GM18868 (cell line): ENCODE results near the gene TTL.
"Not testable (repeated sequence)": the region's sequence is repeated elsewhere in the genome, so short reads cannot be mapped to it uniquely, and the experiment has no call there.

Experiments
- ATAC-seq: cut with Tn5 transposase; IDR thresholded peaks from one replicate; pipeline ENCODE4 v1.9.1; 2021; ENCODE audit warnings: mild to moderate bottlenecking, moderate library complexity; ENCODE audit not compliant: unreplicated experiment

TTL gene

GRCh38 chr2:112519506-112519905, 37.5 kb downstream of the TTL start:
- ATAC-seq, result no peak

GRCh38 chr2:112520234-112520783, 38.4 kb downstream of the TTL start:
- ATAC-seq, result no peak

GRCh38 chr2:112523291-112523777, 41.4 kb downstream of the TTL start:
- no peak for ATAC-seq

- ATAC-seq, result not testable (repeated sequence)
These were observed 42.3 kb downstream of the TTL start for GRCh38 chr2:112524276-112524675.

- no peak for ATAC-seq
These were observed 46.6 kb downstream of the TTL start for GRCh38 chr2:112528541-112528940.

- no peak for ATAC-seq
These were observed 47.8 kb downstream of the TTL start for GRCh38 chr2:112529757-112530156.

GRCh38 chr2:112530728-112531127, 48.8 kb downstream of the TTL start:
- ATAC-seq, result no peak

GRCh38 chr2:112534826-112535225, 52.9 kb downstream of the TTL start:
- no peak for ATAC-seq

GRCh38 chr2:112536665-112537064, 54.7 kb downstream of the TTL start:
- not testable (repeated sequence) for ATAC-seq

- no peak for ATAC-seq
These were observed 57.4 kb downstream of the TTL start for GRCh38 chr2:112539306-112539705.

GRCh38 chr2:112540906-112541305, 59.0 kb downstream of the TTL start:
- ATAC-seq, result no peak

- ATAC-seq, result peak; percentile 50
These were observed 59.6 kb downstream of the TTL start for GRCh38 chr2:112541315-112542122.

GRCh38 chr2:112542123-112542983, 60.4 kb downstream of the TTL start, which contains the start of gene POLR1B:
Gene POLR1B, plus strand, starts transcription at chr2:112542465. Its CDS starts 30 bp downstream, at chr2:112542495.
- ATAC-seq, result peak; percentile 80

GRCh38 chr2:112542984-112543661, 61.2 kb downstream of the TTL start:
- ATAC-seq, result no peak

GRCh38 chr2:112547333-112547732, 65.4 kb downstream of the TTL start:
- no peak for ATAC-seq

GRCh38 chr2:112548980-112549379, 67.0 kb downstream of the TTL start:
- ATAC-seq, result no peak

- no peak for ATAC-seq
These were observed 84.1 kb downstream of the TTL start for GRCh38 chr2:112566104-112566503.

- ATAC-seq, result not testable (repeated sequence)
These were observed 84.6 kb downstream of the TTL start for GRCh38 chr2:112566508-112566907.

GRCh38 chr2:112572005-112572404, 90.0 kb downstream of the TTL start:
- ATAC-seq, result no peak

- no peak for ATAC-seq
These were observed 95.8 kb downstream of the TTL start for GRCh38 chr2:112577756-112578155.

GRCh38 chr2:112579241-112579640, 97.3 kb downstream of the TTL start:
- ATAC-seq, result no peak
